ENCODE data around the gene DYSF.

Gene DYSF

DNA sequence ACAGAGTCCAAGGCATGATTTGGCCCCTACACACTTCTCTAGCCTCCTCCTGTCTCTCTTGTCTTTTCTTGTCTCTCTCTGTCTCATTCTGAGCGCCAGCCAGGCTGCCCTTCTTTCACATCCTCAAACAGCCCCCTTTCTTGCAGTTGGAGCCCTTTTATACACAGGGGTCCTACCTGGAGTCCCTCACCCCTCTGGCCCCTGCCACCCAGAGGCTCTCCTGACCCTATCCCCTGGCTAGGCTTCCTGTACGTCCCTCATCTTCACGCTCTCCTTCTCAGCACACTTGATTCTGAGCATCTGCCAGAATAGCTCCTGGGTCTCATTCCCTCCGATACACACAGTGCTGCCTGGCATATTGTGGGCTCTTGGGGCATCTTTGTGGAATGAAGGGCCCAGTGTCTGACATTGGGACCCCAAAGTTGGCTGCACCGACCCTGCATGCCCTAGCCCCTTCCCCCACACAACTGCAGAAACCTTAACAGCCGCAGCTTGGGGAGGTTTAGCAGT, 261.9 kb downstream of the DYSF start:
- no peak for DNase-seq

- no peak for DNase-seq
Measured at GRCh38 chr2:71715951-71716696, 262.8 kb downstream of the DYSF start.

DNA sequence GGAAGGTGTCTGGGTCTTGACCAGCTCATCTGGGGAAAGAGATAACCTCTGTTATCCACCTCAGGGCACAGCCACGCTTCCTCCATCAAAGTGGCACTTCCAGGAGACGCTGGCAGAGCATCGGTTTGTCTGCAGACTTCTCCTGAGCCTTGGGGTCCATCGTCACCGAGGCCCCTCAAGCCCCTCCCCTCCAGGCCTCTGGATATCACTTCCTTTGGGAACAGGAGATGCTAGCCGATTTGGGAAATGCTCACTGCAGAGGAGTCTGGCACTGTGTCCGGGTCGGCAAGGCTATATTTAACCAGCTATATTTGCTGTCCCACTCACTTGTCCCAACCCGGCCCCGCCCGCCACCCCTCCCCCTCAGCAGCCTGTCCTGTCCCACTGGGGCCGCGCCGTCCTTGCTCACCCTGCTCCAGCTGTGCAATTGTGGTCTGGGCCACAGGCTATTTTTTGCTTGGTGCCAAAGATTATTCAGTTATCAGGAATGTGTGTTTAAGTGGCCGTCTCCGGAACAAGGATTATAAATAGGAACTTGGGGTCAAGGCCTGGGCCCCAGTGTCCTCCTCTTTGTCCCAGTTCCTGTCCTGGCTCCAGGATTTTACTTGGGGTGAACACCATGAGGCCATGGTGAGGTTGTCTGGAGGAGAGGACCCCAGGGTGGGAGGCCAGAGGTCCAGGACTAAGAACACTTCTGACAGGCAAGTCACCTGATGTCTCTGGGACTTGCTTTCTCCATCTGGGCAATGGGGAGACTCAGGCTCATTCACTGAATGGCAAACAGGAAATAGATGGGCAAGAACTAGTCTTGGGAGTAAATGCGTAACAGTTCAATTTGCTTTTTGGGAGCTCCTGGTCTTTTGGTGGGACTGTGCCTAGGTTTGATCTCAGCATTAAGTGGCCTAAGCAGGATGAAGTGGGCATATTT, 263.6 kb downstream of the DYSF start:
- DNase-seq = no peak

DNA sequence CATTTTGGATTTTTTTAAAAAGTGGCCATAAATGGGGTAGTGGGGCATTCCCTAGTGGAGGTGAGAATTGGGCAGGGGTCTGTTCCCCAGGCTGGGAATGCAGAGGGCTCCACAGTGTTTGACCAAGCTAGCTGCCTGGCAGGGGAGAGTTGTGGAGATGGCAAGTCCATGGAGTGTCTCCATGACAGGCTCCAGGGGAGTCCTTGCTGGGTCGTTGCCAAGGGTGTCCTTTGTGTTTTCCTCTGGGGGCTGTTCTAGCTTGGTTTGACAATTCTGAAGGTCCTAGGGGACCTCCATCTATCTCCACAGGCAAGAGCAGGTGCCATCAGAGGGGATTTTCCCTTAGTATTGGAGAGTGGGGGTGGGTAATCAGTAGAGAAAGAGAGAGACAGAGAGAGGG, 265.3 kb downstream of the DYSF start:
- DNase-seq = no peak

GRCh38 chr2:71719520-71720282, 266.3 kb downstream of the DYSF start:
- no peak for DNase-seq

GRCh38 chr2:71720283-71720560, 266.9 kb downstream of the DYSF start:
- DNase-seq = no peak

DNA sequence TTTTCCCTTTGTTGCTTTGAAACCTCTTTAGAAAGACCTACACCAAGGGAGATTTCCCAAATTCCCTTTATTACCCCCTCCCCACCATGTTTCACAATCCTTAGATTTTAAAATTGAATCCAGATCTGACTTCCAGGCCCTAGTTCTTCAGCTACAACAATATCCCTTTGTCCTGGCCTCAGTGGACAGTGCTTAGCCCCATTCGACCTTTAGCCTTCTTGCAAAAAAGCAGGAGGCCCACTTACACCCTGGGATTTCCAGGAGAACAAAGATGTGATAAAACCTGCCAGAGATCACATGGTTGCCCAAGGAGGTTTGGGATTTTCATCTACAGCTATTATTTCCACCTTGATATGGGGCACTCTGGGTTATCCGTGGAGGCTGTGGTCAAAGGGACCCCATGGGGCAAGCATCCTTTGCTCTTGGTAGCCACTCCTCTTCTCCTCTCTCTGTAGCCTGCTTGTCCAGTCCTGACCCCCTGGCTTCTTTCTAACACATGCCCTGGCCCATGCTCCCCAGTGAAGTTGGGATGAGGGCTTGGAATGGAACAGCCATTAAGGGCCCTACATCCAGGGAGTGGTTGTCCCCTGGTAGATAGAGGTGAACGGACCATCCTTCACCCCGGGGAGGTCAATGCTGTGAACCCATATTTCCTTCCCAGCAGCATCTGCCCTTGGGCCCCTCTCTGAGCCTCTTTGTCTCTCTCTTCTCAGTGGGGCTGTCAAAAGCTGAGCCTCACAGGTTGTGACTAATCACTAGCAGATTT, 267.4 kb downstream of the DYSF start:
- DNase-seq = no peak

DNA sequence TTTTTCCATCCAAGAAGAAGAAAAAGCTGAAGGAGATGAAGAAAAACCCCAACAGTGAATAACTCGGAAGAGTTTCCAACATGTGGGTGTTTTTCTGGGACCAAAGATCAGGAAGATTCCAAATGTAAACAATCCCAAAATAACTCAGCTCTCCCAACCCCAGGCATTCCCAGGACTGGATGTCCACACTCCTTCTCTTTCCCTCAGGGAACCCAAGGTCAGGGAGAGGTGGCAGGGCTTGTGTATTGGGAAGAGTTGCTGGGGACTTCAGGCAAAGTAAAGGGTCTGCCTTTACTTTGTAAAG, 268.0 kb downstream of the DYSF start:
- DNase-seq = no peak

GRCh38 chr2:71721669-71722068, 268.3 kb downstream of the DYSF start:
- no peak for DNase-seq

DNA sequence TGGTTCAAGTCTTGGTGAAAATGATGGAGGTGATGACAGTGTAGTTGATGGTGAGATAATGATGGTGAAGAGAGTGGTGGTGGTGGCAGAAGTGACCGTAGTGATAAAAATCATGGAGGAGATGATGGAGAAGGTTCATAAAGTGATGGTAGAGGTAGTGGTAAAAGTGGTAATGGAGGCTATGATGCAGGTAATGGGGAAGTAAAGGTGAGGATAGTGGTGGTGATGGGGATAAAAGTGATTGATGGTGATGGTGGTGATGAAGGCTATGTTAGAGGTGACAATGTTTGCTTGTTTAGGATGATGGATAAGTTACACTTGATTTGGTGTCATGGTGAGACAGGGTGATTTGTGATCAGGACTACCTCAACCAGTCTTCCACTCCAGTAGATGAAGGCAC, 268.9 kb downstream of the DYSF start:
- no peak for DNase-seq

DNA sequence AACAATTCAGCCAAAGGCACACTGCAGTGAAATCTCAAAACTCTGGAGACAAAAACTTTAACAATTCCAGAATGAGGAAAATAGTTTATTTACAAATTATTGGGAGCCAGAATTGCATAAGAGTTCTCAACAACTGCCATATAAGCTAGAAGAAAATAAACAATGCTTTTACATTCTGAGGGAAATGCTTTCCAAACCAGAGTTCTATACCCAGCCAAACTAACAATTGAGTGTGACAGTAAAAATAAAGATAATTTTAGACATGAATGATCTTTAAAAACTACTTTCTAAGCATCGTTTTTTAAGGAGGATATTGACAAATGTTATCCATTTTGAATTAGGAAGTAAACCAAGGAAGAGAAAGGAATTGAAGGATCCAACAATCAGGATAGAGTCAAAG, 271.4 kb downstream of the DYSF start:
- DNase-seq = no peak

GRCh38 chr2:71725836-71726235, 272.5 kb downstream of the DYSF start:
- no peak for DNase-seq

GRCh38 chr2:71727562-71727961, 274.2 kb downstream of the DYSF start:
- DNase-seq = no peak

DNA sequence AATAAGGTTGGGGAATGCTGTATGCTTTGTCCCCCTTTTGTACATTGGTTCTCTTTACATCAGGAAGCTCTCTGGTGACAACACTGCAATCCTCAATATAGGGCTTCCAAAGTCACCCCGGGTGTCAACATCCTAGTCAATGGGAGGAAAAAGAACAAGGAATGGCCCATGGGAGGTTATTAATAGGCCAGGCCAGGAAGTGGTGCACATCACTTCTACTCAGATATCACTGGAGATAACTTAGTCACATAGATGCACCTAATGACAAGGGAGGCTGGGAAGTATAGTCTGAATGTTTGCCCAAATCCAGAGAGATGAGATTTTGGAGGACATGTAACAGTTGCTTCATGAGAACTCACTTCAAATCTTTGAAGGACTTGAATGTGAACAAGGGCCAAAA, 274.7 kb downstream of the DYSF start:
- DNase-seq = no peak

GRCh38 chr2:71730785-71731383, 277.5 kb downstream of the DYSF start:
- DNase-seq = no peak

- DNase-seq = no peak
Measured at GRCh38 chr2:71734620-71735019, 281.3 kb downstream of the DYSF start.

- no peak for DNase-seq
Measured at GRCh38 chr2:71735676-71736075, 282.3 kb downstream of the DYSF start.

Data from NK-92 treated with Interleukin-12 subunit alpha and Interleukin-12 subunit beta, amount 100 ng/mL, for 24 hours (cell line).